NCI-H748 (cell line): ENCODE data around the gene UBE2H.

Experiments used
- DNase-seq: peaks from one replicate; lab custom pipeline; 2025; ENCODE audit not compliant: unreplicated experiment; lab: John Stamatoyannopoulos, UW

UBE2H gene

GRCh38 chr7:129789652-129790051 lies 163.1 kb downstream of the UBE2H start:
- no peak for DNase-seq

- no peak for DNase-seq
Observed at GRCh38 chr7:129789000-129789399, 163.8 kb downstream of the UBE2H start.

GRCh38 chr7:129786825-129787563 lies 165.8 kb downstream of the UBE2H start:
- no peak for DNase-seq

GRCh38 chr7:129785685-129786514 lies 166.9 kb downstream of the UBE2H start:
- DNase-seq: no peak

- no peak for DNase-seq
Observed at GRCh38 chr7:129784783-129785684, 167.7 kb downstream of the UBE2H start.

- no peak for DNase-seq
Observed at GRCh38 chr7:129784437-129784782, 168.3 kb downstream of the UBE2H start.

GRCh38 chr7:129783584-129783919 lies 169.2 kb downstream of the UBE2H start:
- DNase-seq: no peak

GRCh38 chr7:129782818-129783583 lies 169.8 kb downstream of the UBE2H start:
- no peak for DNase-seq

GRCh38 chr7:129781928-129782817 lies 170.6 kb downstream of the UBE2H start:
- peak; percentile 73 for DNase-seq

- peak; percentile 68 for DNase-seq
Observed at GRCh38 chr7:129780974-129781927, 171.5 kb downstream of the UBE2H start.
